B cell (primary cell): ENCODE results near the gene CHD1L.

Experiments used
- EZH2 ChIP-seq: IDR thresholded peaks from 2 replicates; pipeline ENCODE4 v1.6.1; 2012; ENCODE audit warnings: borderline replicate concordance, low read depth, mild to moderate bottlenecking, moderate library complexity, low read length; ENCODE audit not compliant: insufficient read depth, poor library complexity, severe bottlenecking
- TF ChIP-seq, protein P1 (sequence below): fragments of 200-600 bp; IDR thresholded peaks from one replicate; pipeline ENCODE4 v1.8.0; 2022; ENCODE audit warnings: antibody characterized with exemption, mild to moderate bottlenecking

DNA sequence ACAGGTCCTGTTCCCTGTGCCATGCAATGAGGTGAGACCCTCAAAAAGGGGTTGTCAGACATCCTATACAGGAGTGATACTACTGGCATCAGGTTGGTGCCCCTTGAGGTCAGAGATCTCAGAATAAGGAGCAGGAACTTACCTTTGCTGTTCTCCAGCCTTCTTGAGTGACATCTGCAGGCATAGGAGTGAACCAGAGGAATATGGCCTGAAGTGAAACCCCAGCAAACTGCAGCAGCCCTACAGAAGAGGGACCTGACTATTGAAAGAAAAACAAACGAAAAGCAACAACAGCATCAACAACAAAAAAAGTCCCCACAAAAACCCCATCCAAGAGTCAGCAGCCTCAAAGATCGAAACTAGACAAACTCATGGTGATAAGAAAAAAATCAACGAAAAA is 74.5 kb downstream of the CHD1L start:
- TF ChIP-seq, protein P1, sequence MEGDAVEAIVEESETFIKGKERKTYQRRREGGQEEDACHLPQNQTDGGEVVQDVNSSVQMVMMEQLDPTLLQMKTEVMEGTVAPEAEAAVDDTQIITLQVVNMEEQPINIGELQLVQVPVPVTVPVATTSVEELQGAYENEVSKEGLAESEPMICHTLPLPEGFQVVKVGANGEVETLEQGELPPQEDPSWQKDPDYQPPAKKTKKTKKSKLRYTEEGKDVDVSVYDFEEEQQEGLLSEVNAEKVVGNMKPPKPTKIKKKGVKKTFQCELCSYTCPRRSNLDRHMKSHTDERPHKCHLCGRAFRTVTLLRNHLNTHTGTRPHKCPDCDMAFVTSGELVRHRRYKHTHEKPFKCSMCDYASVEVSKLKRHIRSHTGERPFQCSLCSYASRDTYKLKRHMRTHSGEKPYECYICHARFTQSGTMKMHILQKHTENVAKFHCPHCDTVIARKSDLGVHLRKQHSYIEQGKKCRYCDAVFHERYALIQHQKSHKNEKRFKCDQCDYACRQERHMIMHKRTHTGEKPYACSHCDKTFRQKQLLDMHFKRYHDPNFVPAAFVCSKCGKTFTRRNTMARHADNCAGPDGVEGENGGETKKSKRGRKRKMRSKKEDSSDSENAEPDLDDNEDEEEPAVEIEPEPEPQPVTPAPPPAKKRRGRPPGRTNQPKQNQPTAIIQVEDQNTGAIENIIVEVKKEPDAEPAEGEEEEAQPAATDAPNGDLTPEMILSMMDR: no peak
- no peak for TF ChIP-seq EZH2
